PFSK-1 (cell line): ENCODE results near the gene CELF4.

ENCODE experiments used
- FOXP2 ChIP-seq: optimal IDR thresholded peaks from 2 replicates; pipeline ENCODE3; 2011; ENCODE audit warnings: borderline replicate concordance, control low read depth, inconsistent platforms; ENCODE audit not compliant: insufficient read depth; ENCODE audit errors: extremely low read length, extremely low read depth
- POLR2AphosphoS5 ChIP-seq: IDR thresholded peaks from 2 replicates; pipeline ENCODE4 v1.6.1; 2012; ENCODE audit warnings: low read depth, mild to moderate bottlenecking, control low read depth, low read length, moderate library complexity
- REST ChIP-seq, 2 experiments: IDR thresholded peaks; 2 replicates each; pipeline versions ENCODE4 v1.6.1 to v1.8.0; 2011 to 2012; ENCODE audit warnings: low read depth in 2 of 2, low read length in 2 of 2, control low read depth in 1 of 2, inconsistent platforms in 1 of 2, mild to moderate bottlenecking in 1 of 2, moderate library complexity in 1 of 2; ENCODE audit not compliant: insufficient read depth in 1 of 2

DNA sequence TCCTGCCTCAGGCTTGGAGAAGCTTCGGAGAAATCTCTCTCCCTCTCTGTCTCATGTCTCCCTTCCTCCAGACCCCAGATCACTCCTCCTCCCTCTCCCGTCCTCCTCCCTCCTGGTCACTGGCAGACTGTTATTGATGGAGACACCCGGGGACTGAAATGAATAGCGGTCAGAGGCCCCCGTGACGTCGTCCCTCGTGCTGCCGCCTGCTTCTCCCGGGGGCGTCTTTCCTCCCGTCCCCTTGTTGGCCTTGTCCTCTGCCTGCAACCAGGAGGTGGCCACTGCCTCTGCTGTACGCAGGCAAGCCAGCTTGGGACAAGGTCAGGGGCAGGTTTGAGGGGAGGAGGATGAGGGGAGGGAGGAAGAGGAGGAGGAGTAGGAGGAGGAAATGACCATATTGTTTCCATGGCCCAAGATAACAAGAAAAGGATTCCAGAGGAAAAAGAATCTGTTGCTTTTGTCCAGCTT is 78.2 kb downstream of the CELF4 start:
- TF ChIP-seq POLR2AphosphoS5 (no peak), REST (IDR thresholded peaks at IDR 0.05; ENCODE audit: insufficient read depth in 1 of 2, low read depth in 2 of 2, low read length in 2 of 2) (no peak), FOXP2 (no peak)
